Upper lobe of left lung (tissue), 4 donors: ENCODE results near the gene KCTD19.

Experiments
- POLR2A ChIP-seq, 4 donors: fragments of 450-650 bp; IDR thresholded peaks; one replicate each; pipeline ENCODE4 v1.5.1; 2016 to 2017; ENCODE audit warnings: antibody characterized with exemption in 4 of 4, mild to moderate bottlenecking in 2 of 4
- POLR2AphosphoS5 ChIP-seq, 2 donors: sonication (generic); formaldehyde crosslinking; IDR thresholded peaks; one replicate each; pipeline ENCODE4 v1.5.1; 2017; ENCODE audit warnings: antibody characterized with exemption in 2 of 2
- TF ChIP-seq, protein P1 (sequence below), 6 experiments: fragments of 450-650 bp in 4 of 6; fragments of 200-600 bp in 2 of 6; sonication (generic) in 2 of 6; IDR thresholded peaks; one replicate each; pipeline ENCODE4 v1.5.1; 2016 to 2019; ENCODE audit warnings: antibody characterized with exemption in 6 of 6

DNA sequence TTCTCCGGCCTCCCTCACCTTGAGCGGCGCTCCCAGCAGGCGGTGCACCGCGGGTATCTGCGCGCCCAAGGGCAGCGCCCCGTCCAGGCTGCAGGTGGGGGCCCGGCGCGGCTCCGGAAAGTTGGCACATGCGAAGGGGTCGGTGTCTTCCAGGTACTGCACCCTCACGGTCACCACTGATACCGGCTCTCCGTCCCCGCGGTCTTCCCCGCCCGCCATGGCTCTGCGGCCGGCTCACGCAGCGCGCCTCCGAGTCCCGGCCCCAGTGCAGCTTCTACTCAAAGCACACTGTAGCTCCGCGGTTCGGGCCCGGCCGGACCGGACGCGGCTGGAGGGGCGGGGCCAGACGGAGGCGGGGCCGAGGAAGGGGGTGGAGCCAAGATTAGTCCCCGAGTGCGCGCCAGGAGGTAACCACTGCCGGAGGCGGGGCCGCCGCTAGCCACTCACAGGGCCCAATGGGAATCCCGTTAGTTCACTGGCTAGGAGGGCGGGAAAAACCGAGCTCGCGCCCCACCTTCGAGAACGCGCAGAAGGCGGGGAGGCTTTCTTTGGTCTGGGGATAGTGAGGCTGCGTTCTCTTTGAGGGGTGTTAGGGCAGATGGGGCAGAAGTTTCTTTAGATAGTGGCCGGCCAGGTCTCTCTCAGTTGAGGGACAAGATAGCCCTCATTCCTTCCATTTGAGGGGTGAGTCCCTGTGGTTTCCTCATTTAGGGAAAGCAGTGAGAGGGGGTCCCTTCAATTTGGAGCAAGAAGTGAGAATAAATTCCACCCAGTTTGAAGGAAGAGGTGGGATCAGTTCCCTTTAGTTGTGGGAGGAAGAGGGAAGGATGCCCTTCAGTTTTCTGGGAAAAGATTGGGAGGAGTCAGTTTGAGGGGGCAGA, 79.1 kb downstream of the KCTD19 start, which contains the start of gene FHOD1:
- TF ChIP-seq, protein P1, sequence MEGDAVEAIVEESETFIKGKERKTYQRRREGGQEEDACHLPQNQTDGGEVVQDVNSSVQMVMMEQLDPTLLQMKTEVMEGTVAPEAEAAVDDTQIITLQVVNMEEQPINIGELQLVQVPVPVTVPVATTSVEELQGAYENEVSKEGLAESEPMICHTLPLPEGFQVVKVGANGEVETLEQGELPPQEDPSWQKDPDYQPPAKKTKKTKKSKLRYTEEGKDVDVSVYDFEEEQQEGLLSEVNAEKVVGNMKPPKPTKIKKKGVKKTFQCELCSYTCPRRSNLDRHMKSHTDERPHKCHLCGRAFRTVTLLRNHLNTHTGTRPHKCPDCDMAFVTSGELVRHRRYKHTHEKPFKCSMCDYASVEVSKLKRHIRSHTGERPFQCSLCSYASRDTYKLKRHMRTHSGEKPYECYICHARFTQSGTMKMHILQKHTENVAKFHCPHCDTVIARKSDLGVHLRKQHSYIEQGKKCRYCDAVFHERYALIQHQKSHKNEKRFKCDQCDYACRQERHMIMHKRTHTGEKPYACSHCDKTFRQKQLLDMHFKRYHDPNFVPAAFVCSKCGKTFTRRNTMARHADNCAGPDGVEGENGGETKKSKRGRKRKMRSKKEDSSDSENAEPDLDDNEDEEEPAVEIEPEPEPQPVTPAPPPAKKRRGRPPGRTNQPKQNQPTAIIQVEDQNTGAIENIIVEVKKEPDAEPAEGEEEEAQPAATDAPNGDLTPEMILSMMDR (IDR thresholded peaks at IDR 0.05), result peak in 2 of 6 experiments; percentile 13 to 33
- TF ChIP-seq POLR2A (IDR thresholded peaks at IDR 0.05), result peak in 2 of 4 donors; percentile 81 to 92
- peak; percentile 81 to 92 for TF ChIP-seq POLR2AphosphoS5 (IDR thresholded peaks at IDR 0.05)
